Activated CD8-positive, alpha-beta T cell treated with anti-CD3 and anti-CD28 coated beads, Interleukin-2, amount 10 ng/mL, durations not matched to agents 7 days and 5 days (primary cell): Measurements from ENCODE around the gene MAGI2. TPM values are rescaled to one million over a fixed set of nuclear protein-coding genes. Genes with fewer than 3 reads are reported as not detected.

Experiments
- ATAC-seq: fragments of 150-1000 bp; cut with Tn5 transposase; one replicate; pipeline ENCODE4 v1.10.0; 2021; ENCODE audit warnings: moderate library complexity
- CTCF ChIA-PET: fragments of 350-600 bp; sonication (Branson Sonifier 250); formaldehyde crosslinking; loops from one replicate; lab custom pipeline; 2021; ENCODE audit warnings: antibody characterized with exemption; lab: Charles Lee
- POLR2A ChIA-PET: fragments of 350-600 bp; sonication (Branson Sonifier 250); formaldehyde crosslinking; loops from one replicate; lab custom pipeline; 2021; ENCODE audit warnings: antibody characterized with exemption; lab: Charles Lee
- DNase-seq: peaks from one replicate; pipeline ENCODE4 v3.0.0-alpha.2; 2020
- H3K27ac Mint-ChIP-seq: one replicate; pipeline ENCODE4 v1.8.0; 2021; ENCODE audit warnings: mild to moderate bottlenecking, mixed read lengths
- H3K27me3 Mint-ChIP-seq: one replicate; pipeline ENCODE4 v1.8.0; 2021; ENCODE audit warnings: low read depth, mixed read lengths
- H3K36me3 Mint-ChIP-seq: one replicate; pipeline ENCODE4 v1.8.0; 2021; ENCODE audit warnings: low read depth, mixed read lengths
- H3K4me1 Mint-ChIP-seq: one replicate; pipeline ENCODE4 v1.8.0; 2021; ENCODE audit warnings: low read depth, mixed read lengths
- H3K4me3 Mint-ChIP-seq: one replicate; pipeline ENCODE4 v1.8.0; 2021; ENCODE audit warnings: mild to moderate bottlenecking, mixed read lengths
- H3K9me3 Mint-ChIP-seq: one replicate; pipeline ENCODE4 v1.8.0; 2022; ENCODE audit warnings: mixed read lengths; ENCODE audit not compliant: insufficient read depth
- total RNA-seq, 2 experiments: library from RNA; stranded (reverse); gene quantifications; one replicate each; pipeline ENCODE4 v1.2.3, GENCODE V29; 2021

Gene MAGI2
- total RNA-seq, 2 experiments from 2014 or later, result 0.05 TPM; not detected in 1

DNA sequence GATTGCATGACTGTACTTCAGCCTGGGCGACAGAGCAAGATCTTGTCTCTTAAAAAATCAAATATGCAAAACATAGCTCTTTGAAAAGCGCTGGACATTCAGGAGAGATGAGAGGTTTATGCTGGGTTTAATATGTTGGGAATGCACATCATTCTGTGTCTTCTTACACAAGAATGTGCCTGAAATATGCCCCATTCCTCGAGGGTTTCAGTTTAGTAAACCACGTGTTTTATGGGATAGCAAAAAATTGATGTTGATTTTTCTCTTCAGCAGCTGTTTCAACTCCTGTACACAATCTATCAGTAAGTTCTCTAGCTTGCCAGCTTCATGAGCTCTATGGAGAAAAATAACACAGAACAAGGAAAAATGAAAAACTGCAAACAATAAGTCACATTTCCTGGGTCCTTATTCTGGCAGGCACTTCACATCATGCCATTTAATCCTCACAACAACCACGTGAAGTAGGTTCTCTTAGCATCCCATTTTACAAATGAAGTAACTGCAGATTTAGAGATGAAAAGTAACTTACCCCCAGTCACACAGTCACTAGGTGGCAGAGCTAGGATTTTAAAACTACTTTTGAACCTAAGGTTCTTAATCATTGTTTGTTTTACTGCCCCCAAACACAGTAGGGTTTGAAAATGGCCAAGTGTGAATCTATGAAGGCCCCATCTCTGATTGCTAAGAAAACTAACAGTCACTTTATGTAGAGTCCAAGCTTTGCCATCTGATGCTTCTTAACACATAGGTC, 1231.3 kb downstream of the MAGI2 start:
- no peaks in the 10 kb centered on the region for H3K4me1 Mint-ChIP-seq

DNA sequence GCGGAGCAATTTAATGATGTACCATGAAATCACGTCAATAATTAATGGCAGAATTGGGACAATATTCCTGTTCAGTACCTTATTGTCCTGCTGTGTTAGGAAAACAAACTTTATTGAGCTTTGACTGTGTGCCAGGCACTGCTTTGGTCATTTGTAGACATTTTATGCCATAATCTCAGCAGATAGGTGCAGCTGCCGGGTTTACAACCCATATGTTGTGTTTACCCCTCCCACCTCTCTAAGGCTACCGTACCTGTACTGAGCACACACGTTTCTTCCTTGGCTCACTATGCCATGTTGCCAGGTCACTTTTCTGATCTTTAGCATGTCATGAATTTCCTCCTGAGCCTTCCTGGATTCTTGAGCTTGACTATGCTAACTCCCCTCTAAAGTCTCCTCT, 1232.7 kb downstream of the MAGI2 start:
- Mint-ChIP-seq H3K4me3 (no peak overlapping the region), H3K9me3 (no peaks in the 10 kb centered on the region), H3K4me1 (no peaks in the 10 kb centered on the region), H3K36me3 (no peaks in the 10 kb centered on the region), H3K27ac (no peak overlapping the region), H3K27me3 (no peaks in the 10 kb centered on the region)
- CTCF ChIA-PET, result no interaction called here
- DNase-seq, result no peak
- POLR2A ChIA-PET, result no interaction called here
- no peak for ATAC-seq

More for the DNA sequence above, 1231.3 kb downstream of the MAGI2 start:
- ChIA-PET CTCF (no interaction called here), POLR2A (interaction anchor here (0.6 kb wide), 1 partner anchor 1184 kb away, joined by 3 read pairs; no protein-coding TSS in a partner anchor)
- Mint-ChIP-seq H3K4me3 (no peak overlapping the region), H3K27me3 (no peaks in the 10 kb centered on the region), H3K9me3 (no peaks in the 10 kb centered on the region), H3K27ac (no peak overlapping the region), H3K36me3 (no peaks in the 10 kb centered on the region)
- DNase-seq, result no peak
- ATAC-seq, result no peak

DNA sequence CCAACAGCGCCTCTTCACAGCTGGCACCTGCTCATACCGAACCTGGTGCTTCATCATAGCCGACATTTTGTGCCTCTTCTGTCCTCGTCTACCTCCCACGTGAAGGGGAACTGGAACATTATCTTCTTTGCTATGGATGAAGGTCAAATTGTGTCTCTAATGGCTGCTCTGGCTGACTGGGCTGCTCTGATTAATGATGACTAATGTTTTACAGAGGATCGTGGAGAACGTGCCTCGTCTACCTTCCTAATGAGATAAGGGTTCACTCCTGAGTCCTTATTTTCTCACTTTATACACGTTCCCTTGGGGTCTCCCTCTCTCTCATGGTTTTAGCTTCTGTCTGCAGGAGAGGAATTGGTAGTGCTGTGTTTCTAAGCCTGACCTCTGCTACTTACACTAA, 1234.6 kb downstream of the MAGI2 start:
- Mint-ChIP-seq H3K4me1 (no peaks in the 10 kb centered on the region), H3K27ac (no peak overlapping the region), H3K27me3 (no peaks in the 10 kb centered on the region), H3K36me3 (no peaks in the 10 kb centered on the region), H3K4me3 (no peak overlapping the region), H3K9me3 (no peaks in the 10 kb centered on the region)
- ChIA-PET CTCF (no interaction called here), POLR2A (no interaction called here)
- DNase-seq, result no peak
- no peak for ATAC-seq

DNA sequence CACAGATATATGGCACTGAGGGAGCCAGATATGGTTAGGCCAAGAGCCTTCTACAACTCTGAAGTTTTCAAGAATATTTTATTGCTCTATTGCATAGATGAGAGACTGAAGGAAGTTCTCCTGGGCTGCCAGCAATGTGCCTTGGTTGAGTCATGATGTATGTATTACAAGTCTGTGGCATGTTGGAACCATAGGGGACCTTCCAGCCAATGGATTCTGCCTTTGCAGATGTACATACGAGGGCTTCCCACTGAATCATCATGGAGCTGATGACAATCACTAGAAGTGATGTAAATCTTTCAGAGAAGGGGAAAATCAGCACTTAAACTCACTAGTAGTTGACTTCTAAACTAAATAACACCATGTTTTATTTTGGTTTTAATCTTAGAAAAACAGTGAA, 1235.4 kb downstream of the MAGI2 start:
- H3K4me3 Mint-ChIP-seq, result no peak overlapping the region
- CTCF ChIA-PET, result no interaction called here
- DNase-seq (no peak), ATAC-seq (no peak)
- H3K4me1 Mint-ChIP-seq, result no peaks in the 10 kb centered on the region
- no peaks in the 10 kb centered on the region for H3K27me3 Mint-ChIP-seq
- H3K27ac Mint-ChIP-seq, result no peak overlapping the region
- no peaks in the 10 kb centered on the region for H3K36me3 Mint-ChIP-seq
- POLR2A ChIA-PET, result no interaction called here
- H3K9me3 Mint-ChIP-seq, result no peaks in the 10 kb centered on the region

DNA sequence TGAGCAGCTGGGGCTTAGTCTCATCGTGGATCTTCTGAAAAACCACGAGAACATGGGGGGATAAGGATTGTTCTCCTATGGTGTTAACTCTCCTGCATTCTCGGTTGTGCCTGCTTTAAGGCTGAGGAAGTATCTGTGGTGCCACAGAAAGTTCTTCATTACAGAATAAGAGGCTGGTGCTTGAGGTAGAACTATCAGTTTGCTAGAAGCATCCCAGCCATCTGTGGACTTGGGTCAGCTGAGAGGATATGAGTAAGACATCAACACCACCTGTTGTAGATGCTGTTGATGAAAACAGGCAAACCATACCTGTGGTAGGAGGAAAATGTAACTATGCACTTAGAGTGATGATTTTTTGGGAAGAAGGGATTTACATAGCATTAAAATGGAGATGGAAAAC, 1238.3 kb downstream of the MAGI2 start:
- ATAC-seq, result no peak
- ChIA-PET CTCF (no interaction called here), POLR2A (no interaction called here)
- no peak overlapping the region for H3K4me3 Mint-ChIP-seq
- DNase-seq, result no peak
- H3K9me3 Mint-ChIP-seq, result no peaks in the 10 kb centered on the region
- H3K4me1 Mint-ChIP-seq, result no peaks in the 10 kb centered on the region
- no peak overlapping the region for H3K27ac Mint-ChIP-seq
- H3K27me3 Mint-ChIP-seq, result no peaks in the 10 kb centered on the region
- H3K36me3 Mint-ChIP-seq, result no peaks in the 10 kb centered on the region

DNA sequence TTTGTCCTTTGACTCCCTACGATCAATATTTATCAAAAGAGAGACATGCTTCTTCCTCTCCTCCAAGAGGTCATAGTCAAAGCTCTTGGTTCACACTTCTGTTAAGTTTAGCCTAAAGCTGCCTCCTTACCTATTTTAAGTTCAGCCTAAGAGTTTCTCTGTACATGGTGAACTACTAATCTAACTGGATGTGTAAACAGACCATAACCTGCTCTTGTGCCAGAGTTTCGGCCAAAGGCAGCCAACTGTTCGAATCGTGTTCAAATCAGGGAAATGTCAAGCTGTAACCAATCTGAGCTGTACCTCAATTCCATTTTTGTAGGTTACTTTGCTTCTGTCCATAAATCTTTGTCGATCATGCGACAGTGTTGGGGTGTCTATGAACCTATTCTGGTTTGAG, 1240.1 kb downstream of the MAGI2 start:
- H3K4me1 Mint-ChIP-seq, result no peaks in the 10 kb centered on the region
- DNase-seq (no peak), ATAC-seq (no peak)
- no peaks in the 10 kb centered on the region for H3K27me3 Mint-ChIP-seq
- POLR2A ChIA-PET, result no interaction called here
- no peak overlapping the region for H3K27ac Mint-ChIP-seq
- no peaks in the 10 kb centered on the region for H3K9me3 Mint-ChIP-seq
- H3K36me3 Mint-ChIP-seq, result no peaks in the 10 kb centered on the region
- CTCF ChIA-PET, result no interaction called here
- no peak overlapping the region for H3K4me3 Mint-ChIP-seq

DNA sequence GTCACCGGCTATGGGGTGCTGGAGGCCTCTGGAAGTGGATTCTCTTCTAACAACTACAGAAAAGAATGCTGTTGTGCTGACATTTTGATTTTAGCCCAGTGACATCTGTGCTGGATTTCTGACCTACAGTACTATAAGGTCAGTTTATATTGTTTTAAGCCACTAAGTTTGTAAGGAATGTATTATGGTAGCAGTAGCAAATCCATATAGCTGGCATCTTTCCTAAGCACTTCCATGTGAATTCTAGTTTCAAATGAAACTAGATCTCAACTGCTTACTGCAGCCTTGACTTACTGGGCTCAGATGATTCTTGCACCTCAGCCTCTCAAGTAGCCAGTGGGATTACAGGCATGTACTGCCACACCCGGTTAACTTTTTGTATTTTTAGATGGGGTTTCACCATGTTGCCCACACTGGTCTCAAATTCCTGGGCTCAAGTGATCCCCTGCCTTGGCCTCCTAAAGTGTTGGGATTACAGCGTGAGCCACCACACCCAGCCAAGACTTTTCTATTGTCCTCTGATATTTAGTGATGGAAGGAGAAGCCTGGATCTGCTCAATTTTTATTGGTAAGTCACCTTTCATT, 1240.9 kb downstream of the MAGI2 start:
- CTCF ChIA-PET, result no interaction called here
- Mint-ChIP-seq H3K27ac (no peak overlapping the region), H3K4me3 (no peak overlapping the region), H3K27me3 (no peaks in the 10 kb centered on the region), H3K4me1 (no peaks in the 10 kb centered on the region), H3K36me3 (no peaks in the 10 kb centered on the region), H3K9me3 (no peaks in the 10 kb centered on the region)
- POLR2A ChIA-PET, result no interaction called here
- no peak for ATAC-seq
- no peak for DNase-seq

DNA sequence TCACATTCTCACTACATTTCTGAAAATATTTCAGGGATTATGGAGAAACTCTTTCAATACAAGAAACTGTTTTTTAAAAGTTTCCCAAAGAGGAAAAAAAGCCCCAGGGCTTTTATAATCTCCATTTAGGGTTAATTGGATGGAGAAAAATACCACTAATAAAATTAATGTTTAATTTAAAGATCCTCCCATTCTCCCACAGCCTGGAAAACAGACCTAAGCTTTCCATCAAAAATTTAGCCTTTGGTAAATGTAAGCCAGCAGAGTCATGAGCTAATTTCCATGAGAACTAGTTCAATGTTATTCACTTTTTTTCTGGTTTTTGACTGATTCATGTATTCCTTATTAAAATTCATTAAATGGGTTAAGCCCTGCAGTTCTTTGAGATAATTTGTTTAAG, 1246.2 kb downstream of the MAGI2 start:
- H3K9me3 Mint-ChIP-seq, result no peaks in the 10 kb centered on the region
- no peaks in the 10 kb centered on the region for H3K27me3 Mint-ChIP-seq
- H3K36me3 Mint-ChIP-seq, result no peaks in the 10 kb centered on the region
- DNase-seq (no peak), ATAC-seq (no peak)
- no peak overlapping the region for H3K4me3 Mint-ChIP-seq
- ChIA-PET POLR2A (no interaction called here), CTCF (no interaction called here)
- H3K27ac Mint-ChIP-seq, result no peak overlapping the region
- H3K4me1 Mint-ChIP-seq, result no peaks in the 10 kb centered on the region

DNA sequence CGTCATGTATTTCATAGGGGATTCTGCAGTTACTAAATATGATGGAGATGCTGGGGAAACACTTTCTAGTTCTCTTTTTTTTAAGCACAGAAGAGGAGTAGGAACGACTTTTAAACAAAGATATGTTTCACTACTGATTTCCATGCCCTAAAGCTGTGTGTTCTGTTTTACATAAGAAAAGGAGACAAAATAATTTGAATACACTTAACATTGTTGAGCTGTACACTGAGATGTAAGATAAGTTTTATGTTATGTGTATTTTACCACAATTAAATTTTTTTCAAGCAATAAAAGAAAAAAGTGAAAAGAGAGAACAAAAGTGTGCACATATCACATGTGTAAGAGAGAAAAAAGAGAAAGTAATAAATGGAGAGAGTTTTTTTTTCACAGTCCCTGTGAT, 1246.7 kb downstream of the MAGI2 start:
- POLR2A ChIA-PET, result no interaction called here

DNA sequence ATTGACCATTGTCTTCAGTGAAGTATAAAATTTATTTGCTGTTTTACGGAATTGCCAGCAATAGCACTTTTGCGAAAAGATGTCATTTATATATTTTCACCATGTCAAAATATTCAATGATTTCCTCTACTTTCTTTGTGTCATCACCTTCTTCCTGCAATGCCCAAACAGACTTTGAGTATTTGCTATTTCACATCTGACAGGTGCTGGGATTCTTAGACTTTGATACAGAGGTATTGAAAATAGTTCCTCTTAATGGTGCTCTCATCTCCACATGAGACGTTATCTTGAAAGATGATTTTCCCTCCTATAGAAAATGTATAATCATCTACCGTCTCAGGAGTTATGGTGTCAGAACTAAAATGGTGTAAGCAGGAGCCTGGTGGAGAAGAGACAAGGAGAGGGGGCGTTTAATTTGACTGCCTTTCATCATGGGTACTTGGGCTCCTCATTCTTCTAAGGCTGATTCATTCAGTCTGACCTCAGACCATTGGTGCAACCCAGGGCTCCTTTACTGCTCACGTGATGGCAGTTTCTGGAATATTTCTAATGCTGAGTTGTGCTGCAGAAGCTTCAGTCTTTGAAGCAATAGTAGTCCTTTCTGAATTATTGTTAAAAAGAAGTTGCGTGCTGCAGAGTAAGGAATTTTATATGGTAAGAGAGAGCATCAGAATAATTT, 1250.3 kb downstream of the MAGI2 start:
- H3K27me3 Mint-ChIP-seq, result no peaks in the 10 kb centered on the region
- DNase-seq (no peak), ATAC-seq (no peak)
- no peaks in the 10 kb centered on the region for H3K9me3 Mint-ChIP-seq
- ChIA-PET CTCF (interaction anchor here (0.6 kb wide), 1 partner anchor 148 kb away, joined by 3 read pairs; no protein-coding TSS in a partner anchor), POLR2A (no interaction called here)
- no peak overlapping the region for H3K4me3 Mint-ChIP-seq
- no peaks in the 10 kb centered on the region for H3K36me3 Mint-ChIP-seq
- H3K4me1 Mint-ChIP-seq, result no peaks in the 10 kb centered on the region
- no peak overlapping the region for H3K27ac Mint-ChIP-seq

More for the DNA sequence above, 1246.7 kb downstream of the MAGI2 start:
- H3K4me1 Mint-ChIP-seq, result no peaks in the 10 kb centered on the region
- no peak overlapping the region for H3K4me3 Mint-ChIP-seq
- DNase-seq (no peak), ATAC-seq (no peak)
- H3K27ac Mint-ChIP-seq, result no peak overlapping the region
- no peaks in the 10 kb centered on the region for H3K36me3 Mint-ChIP-seq
- no peaks in the 10 kb centered on the region for H3K9me3 Mint-ChIP-seq
- H3K27me3 Mint-ChIP-seq, result no peaks in the 10 kb centered on the region
- CTCF ChIA-PET, result no interaction called here

DNA sequence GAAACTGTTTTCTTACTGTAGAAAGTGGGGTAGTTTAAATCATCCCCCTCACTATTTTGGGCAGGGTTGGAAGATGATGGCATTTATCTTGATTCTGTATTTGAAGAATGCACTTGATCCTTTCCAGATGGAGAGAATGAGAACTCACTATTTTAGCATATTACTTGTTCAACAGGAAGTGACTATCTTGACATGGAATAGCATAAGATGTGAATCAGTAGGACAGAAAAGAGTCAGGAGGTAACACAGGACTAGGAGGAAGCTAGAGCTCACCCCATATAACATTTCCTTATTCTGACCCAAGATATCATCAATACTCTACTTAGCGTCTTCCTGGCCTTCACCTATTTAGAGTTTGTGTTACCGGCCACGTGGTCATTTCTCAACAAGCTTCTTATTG, 1254.7 kb downstream of the MAGI2 start:
- Mint-ChIP-seq H3K9me3 (no peaks in the 10 kb centered on the region), H3K4me1 (no peaks in the 10 kb centered on the region), H3K4me3 (no peak overlapping the region), H3K36me3 (no peaks in the 10 kb centered on the region), H3K27ac (no peak overlapping the region), H3K27me3 (no peaks in the 10 kb centered on the region)
- ChIA-PET POLR2A (no interaction called here), CTCF (no interaction called here)
- ATAC-seq, result no peak
- no peak for DNase-seq

DNA sequence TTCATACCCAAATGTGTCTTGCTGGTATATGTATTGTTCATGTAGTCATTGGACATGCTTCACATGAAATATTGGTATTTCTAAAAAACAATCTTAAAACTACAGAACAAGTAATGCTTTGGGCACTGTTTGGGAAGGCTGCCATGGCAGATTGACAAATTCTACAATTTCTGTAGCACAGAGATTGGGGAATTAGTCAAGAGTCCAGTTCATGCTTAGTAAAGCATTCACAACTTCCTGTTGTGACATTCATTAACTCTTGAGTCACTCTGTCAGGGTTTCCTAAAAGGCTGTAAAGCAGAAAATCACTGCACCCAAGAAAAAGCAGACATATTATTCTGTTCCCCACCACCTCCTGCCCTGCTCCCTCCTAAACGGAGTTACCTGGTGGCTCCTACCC, 1256.0 kb downstream of the MAGI2 start:
- H3K4me3 Mint-ChIP-seq, result no peak overlapping the region
- no peaks in the 10 kb centered on the region for H3K9me3 Mint-ChIP-seq
- H3K27ac Mint-ChIP-seq, result no peak overlapping the region
- DNase-seq (no peak), ATAC-seq (no peak)
- H3K4me1 Mint-ChIP-seq, result no peaks in the 10 kb centered on the region
- H3K27me3 Mint-ChIP-seq, result no peaks in the 10 kb centered on the region
- no peaks in the 10 kb centered on the region for H3K36me3 Mint-ChIP-seq
- ChIA-PET CTCF (no interaction called here), POLR2A (no interaction called here)
